Measurements from ENCODE around the gene RGS12. TPM values are rescaled to one million over a fixed set of nuclear protein-coding genes. Genes with fewer than 3 reads are reported as not detected.

Gene RGS12
- total RNA-seq, 4 donors from 2014 or later: 14.6 to 25.1 (median 20.9) TPM

GRCh38 chr4:3317011-3317655 lies 24.3 kb downstream of the RGS12 start:
- intact Hi-C loops (cut with DNase I): no loop called here
- TF ChIP-seq POLR2A (IDR thresholded peaks at IDR 0.05) (no peak), CTCF (IDR thresholded peaks at IDR 0.05) (no peak)
- WGBS, 2 donors: 95 to 97% methylated on average over 40 of the region's 42 CpGs

GRCh38 chr4:3317656-3318211 lies 24.9 kb downstream of the RGS12 start:
- H3K27me3 ChIP-seq: no peaks in the 10 kb centered on the region
- H3K4me3 ChIP-seq (replicated peaks in 1 of 3): no peak overlapping the region
- peaks cover 0 to 4% of the 10 kb centered on the region in 2 donors for H3K4me1 ChIP-seq
- TF ChIP-seq POLR2A (IDR thresholded peaks at IDR 0.05): no peak
- no peak for TF ChIP-seq CTCF (IDR thresholded peaks at IDR 0.05)
- 94 to 95% methylated on average over 16 to 22 of the region's 22 CpGs for WGBS, 2 donors
- intact Hi-C loops (cut with DNase I): no loop called here
- H3K27ac ChIP-seq: no peak overlapping the region
- DNase-seq: no peak
- H3K36me3 ChIP-seq: peaks cover 5 to 8% of the 10 kb centered on the region in 2 donors
- H3K9me3 ChIP-seq: no peaks in the 10 kb centered on the region

More at GRCh38 chr4:3317011-3317655, 24.3 kb downstream of the RGS12 start:
- no peaks in the 10 kb centered on the region for H3K27me3 ChIP-seq
- no peak for DNase-seq
- no peak overlapping the region for H3K4me3 ChIP-seq (replicated peaks in 1 of 3)
- no peak overlapping the region for H3K27ac ChIP-seq
- H3K9me3 ChIP-seq: no peaks in the 10 kb centered on the region
- peaks cover 0 to 4% of the 10 kb centered on the region in 2 donors for H3K4me1 ChIP-seq
- H3K36me3 ChIP-seq: peaks cover 5 to 8% of the 10 kb centered on the region in 2 donors

GRCh38 chr4:3318561-3319021 lies 25.8 kb downstream of the RGS12 start:
- H3K4me1 ChIP-seq: peaks cover 0 to 4% of the 10 kb centered on the region in 2 donors
- no peak overlapping the region for H3K4me3 ChIP-seq (replicated peaks in 1 of 3)
- no peaks in the 10 kb centered on the region for H3K9me3 ChIP-seq
- intact Hi-C loops (cut with DNase I): no loop called here
- H3K36me3 ChIP-seq: peaks cover 5 to 8% of the 10 kb centered on the region in 2 donors
- no peak for DNase-seq
- TF ChIP-seq CTCF (IDR thresholded peaks at IDR 0.05): no peak
- no peak for TF ChIP-seq POLR2A (IDR thresholded peaks at IDR 0.05)
- WGBS, 2 donors: 88 to 92% methylated on average over 10 of the region's 10 CpGs
- no peaks in the 10 kb centered on the region for H3K27me3 ChIP-seq
- no peak overlapping the region for H3K27ac ChIP-seq

GRCh38 chr4:3320361-3321023 lies 27.7 kb downstream of the RGS12 start:
- Histone ChIP-seq H3K36me3 (peaks cover 5 to 8% of the 10 kb centered on the region in 2 donors), H3K4me3 (replicated peaks in 1 of 3) (no peak overlapping the region), H3K4me1 (peaks cover 0 to 4% of the 10 kb centered on the region in 2 donors), H3K9me3 (no peaks in the 10 kb centered on the region), H3K27me3 (no peaks in the 10 kb centered on the region), H3K27ac (no peak overlapping the region)
- TF ChIP-seq POLR2A (IDR thresholded peaks at IDR 0.05) (no peak), CTCF (IDR thresholded peaks at IDR 0.05) (no peak)
- WGBS, 2 donors: 77 to 79% methylated on average over 21 of the region's 21 CpGs
- DNase-seq: no peak
- intact Hi-C loops (cut with DNase I): no loop called here

Data from thyroid gland (tissue), 4 donors.